Psoas muscle (tissue), 8 donors: ENCODE results near the gene CABP2. TPM values are rescaled to one million over a fixed set of nuclear protein-coding genes. Genes with fewer than 3 reads are reported as not detected.

Experiments used
- ATAC-seq, 4 donors: fragments of 200-7000 bp; cut with Tn5 transposase; one replicate each; pipeline ENCODE4 v1.9.1; 2020; ENCODE audit warnings: moderate library complexity in 3 of 4, mild to moderate bottlenecking in 2 of 4
- DNase-seq, 2 donors: peaks; one replicate each; pipeline ENCODE4 v3.0.0-alpha.2; 2020
- H3K27ac ChIP-seq: fragments of 200-600 bp; one replicate; pipeline ENCODE4 v1.8.0; 2022
- H3K27me3 ChIP-seq, 3 donors: fragments of 200-600 bp in 1 of 3; one replicate each; pipeline versions ENCODE4 v1.6.1 to v1.8.0; 2013 to 2022; ENCODE audit warnings: low read length in 2 of 3, mild to moderate bottlenecking in 2 of 3, moderate library complexity in 1 of 3; ENCODE audit not compliant: insufficient read depth in 3 of 3
- H3K36me3 ChIP-seq, 2 donors: fragments of 200-600 bp in 1 of 2; one replicate each; pipeline versions ENCODE4 v1.6.1 to v1.8.0; 2013 to 2022; ENCODE audit warnings: low read depth in 1 of 2, mild to moderate bottlenecking in 1 of 2, moderate library complexity in 1 of 2; ENCODE audit not compliant: insufficient read depth in 1 of 2
- H3K4me1 ChIP-seq: fragments of 200-600 bp; one replicate; pipeline ENCODE4 v1.8.0; 2022
- H3K4me3 ChIP-seq: fragments of 200-600 bp; one replicate; pipeline ENCODE4 v1.8.0; 2022; ENCODE audit warnings: mild to moderate bottlenecking
- H3K9me3 ChIP-seq: fragments of 200-600 bp; one replicate; pipeline ENCODE4 v1.8.0; 2022
- WGBS, 3 donors: extraction: QIAGEN DNeasy Blood & Tissue Kit; methylation state at CpG; one replicate each; pipeline versions ENCODE4 v1.1.6 to v1.1.7; 2013; 5-methylcytosine and 5-hydroxymethylcytosine counted together
- intact Hi-C, 2 donors: fragments of 100-400 bp; cut with DNase I; formaldehyde crosslinking; loops; one replicate each; pipeline versions ENCODE4 v1.11.0 to v1.14.2; 2022
- polyA plus RNA-seq, 3 donors: library from polyadenylated mRNA; stranded (reverse); fragments of 200-250 nt; gene quantifications; one replicate each; pipeline ENCODE4 v1.2.3, GENCODE V29; 2013
- total RNA-seq, 4 donors: library from RNA; stranded (reverse); fragmentation: NEBNext Ultra II Directional in 2 of 4; extraction: Animal tissue kit (Norgen Biotek cat#: 25700) in 2 of 4; gene quantifications; one replicate each; pipeline versions ENCODE4 v1.2.1 to v1.2.4, GENCODE V29; 2021 to 2023
- TF ChIP-seq, protein P1 (sequence below): fragments of 200-600 bp; IDR thresholded peaks from one replicate; pipeline ENCODE4 v1.8.0; 2022; ENCODE audit warnings: antibody characterized with exemption
- donor health status: healthy with polysubstance abuse.
- donor health status: DM: no; HTN: no; CAD: no; lungs with moderate emphysema.
- donor health status: Bipolar disorder and iron deficiency.
- donor health status: healthy.
- donor health status: DM: yes; HTN: yes; CAD: no.
- donor health status: DM: no; HTN: no; CAD: no.
- donor health status: DM: no; HTN: no; CAD: no.
- donor health status: DM: yes; HTN: yes; CAD: no.

CABP2 gene
- total and polyA plus RNA-seq, 7 donors = not detected

- Histone ChIP-seq H3K27ac (no peak overlapping the region), H3K4me3 (no peak overlapping the region), H3K27me3 (peaks cover 0 to 11% (median 8%) of the 10 kb centered on the region in 3 donors), H3K4me1 (peaks cover 19% of the 10 kb centered on the region), H3K9me3 (no peaks in the 10 kb centered on the region), H3K36me3 (peaks cover 0 to 7% of the 10 kb centered on the region in 2 donors)
- DNase-seq (no peak), ATAC-seq (no peak)
- TF ChIP-seq, protein P1, sequence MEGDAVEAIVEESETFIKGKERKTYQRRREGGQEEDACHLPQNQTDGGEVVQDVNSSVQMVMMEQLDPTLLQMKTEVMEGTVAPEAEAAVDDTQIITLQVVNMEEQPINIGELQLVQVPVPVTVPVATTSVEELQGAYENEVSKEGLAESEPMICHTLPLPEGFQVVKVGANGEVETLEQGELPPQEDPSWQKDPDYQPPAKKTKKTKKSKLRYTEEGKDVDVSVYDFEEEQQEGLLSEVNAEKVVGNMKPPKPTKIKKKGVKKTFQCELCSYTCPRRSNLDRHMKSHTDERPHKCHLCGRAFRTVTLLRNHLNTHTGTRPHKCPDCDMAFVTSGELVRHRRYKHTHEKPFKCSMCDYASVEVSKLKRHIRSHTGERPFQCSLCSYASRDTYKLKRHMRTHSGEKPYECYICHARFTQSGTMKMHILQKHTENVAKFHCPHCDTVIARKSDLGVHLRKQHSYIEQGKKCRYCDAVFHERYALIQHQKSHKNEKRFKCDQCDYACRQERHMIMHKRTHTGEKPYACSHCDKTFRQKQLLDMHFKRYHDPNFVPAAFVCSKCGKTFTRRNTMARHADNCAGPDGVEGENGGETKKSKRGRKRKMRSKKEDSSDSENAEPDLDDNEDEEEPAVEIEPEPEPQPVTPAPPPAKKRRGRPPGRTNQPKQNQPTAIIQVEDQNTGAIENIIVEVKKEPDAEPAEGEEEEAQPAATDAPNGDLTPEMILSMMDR = no peak
- 96 to 98% (median 97%) methylated on average over 18 of the region's 18 CpGs for WGBS, 3 donors
- intact Hi-C loops = no loop called here
Measured at GRCh38 chr11:67501854-67502253, 21.4 kb downstream of the CABP2 start.

DNA sequence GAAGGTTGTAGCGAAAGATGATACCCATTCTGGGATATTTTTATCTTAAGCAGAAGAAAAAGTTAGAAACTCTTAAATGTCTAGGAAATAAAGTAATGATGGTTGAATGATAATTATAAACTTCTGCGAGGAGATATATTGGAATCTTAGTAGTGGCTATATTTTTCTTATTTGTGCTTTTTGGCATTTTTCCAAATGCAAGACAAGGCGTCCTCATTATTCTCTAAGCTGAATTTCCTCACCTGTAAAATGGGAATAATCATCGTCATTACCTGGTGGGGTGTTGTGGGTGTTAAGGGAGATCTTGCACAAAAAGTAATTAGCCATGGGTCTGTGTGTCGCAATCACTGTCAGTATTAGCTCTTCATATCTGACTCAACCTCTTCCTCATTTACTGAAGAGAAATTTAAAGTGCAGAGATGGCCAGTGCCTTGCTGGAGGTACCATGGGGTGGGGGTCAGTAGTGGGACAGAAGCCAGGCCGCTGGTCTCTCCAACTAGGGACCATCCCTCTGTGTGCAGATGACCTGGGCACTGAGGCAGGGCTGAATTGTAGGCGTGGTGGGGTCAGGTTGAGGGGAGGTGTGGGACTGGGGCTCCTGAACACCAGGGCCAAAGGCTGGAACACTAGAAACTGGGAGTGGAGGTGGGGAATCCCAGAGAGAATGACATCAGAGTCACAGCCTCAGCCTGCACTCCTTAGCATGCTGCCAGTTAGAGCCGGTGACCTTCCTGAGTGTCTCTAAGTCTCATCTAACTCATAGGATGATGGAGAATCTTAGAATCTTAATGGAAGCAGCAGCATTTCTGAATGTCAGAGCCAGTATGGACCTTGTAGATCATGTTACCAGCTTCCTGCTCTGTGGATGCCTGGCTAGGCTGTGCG, 22.2 kb downstream of the CABP2 start:
- H3K4me3 ChIP-seq = no peak overlapping the region
- intact Hi-C loops = no loop called here
- 91 to 92% (median 92%) methylated on average over 9 of the region's 9 CpGs for WGBS, 3 donors
- ATAC-seq (no peak), DNase-seq (peak in 1 of 2 donors; percentile 44)
- no peak overlapping the region for H3K27ac ChIP-seq
- no peaks in the 10 kb centered on the region for H3K9me3 ChIP-seq
- H3K4me1 ChIP-seq = peaks cover 11% of the 10 kb centered on the region
- no peaks in the 10 kb centered on the region for H3K36me3 ChIP-seq
- H3K27me3 ChIP-seq = peaks cover 0 to 11% (median 8%) of the 10 kb centered on the region in 3 donors
- TF ChIP-seq, protein P1 = no peak

DNA sequence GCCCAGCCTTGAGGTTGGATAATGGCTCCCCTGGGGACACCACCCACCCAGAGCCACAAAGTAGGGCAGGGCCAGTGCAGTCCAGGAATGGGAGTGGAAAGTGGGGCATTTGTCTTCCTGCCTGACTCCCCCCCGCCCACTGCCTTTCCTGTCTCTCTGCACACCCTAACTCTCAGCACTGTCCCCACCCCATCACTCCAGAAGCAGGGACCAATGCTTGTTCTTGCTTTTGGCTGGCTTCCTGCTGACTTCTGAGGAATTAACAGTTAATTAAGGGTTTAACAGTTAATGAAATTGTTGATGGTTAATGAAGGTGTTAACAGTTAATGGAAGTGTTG, 22.8 kb downstream of the CABP2 start:
- peaks cover 0 to 11% (median 5%) of the 10 kb centered on the region in 3 donors for H3K27me3 ChIP-seq
- H3K36me3 ChIP-seq = no peaks in the 10 kb centered on the region
- no peak overlapping the region for H3K27ac ChIP-seq
- H3K4me1 ChIP-seq = peaks cover 5% of the 10 kb centered on the region
- no peak overlapping the region for H3K4me3 ChIP-seq
- DNase-seq (no peak), ATAC-seq (no peak)
- no peaks in the 10 kb centered on the region for H3K9me3 ChIP-seq
- WGBS, 3 donors = 85 to 93% (median 92%) methylated on average over 1 of the region's 1 CpG
- TF ChIP-seq, protein P1 = no peak
- intact Hi-C loops = no loop called here

DNA sequence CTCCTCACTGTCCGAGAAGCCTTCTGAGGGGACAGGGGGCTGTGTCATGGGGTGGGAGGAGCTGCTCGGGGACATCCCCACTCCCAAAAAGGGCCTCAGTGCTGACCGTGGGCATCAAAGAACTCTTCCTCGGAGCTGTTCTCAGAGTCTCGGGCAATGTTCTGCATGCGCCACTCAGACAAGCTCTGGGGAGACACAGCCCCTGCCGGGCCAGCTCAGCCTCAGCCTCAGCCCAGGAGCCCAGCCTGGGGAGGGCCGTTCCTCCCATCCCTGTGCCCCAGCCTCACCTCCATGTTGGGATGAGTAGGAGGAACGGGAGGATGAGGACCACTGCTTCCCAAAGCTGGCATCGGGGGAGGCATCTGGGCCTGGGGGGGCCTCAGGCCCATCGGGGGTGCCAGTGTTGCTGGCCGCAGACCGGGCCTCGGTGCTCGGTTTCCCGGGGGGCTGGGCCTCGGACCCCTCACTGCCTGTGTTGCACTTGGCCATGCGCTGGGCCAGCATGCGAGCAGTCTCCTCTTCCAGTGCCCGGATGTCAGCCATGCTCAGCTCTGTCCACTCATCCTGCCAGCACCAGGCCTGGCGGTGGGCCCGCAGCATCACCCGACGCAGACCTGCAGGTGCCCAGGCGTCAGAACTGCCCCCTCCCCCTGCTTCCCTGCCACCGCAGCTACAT, 23.3 kb downstream of the CABP2 start:
- no peaks in the 10 kb centered on the region for H3K36me3 ChIP-seq

More for the DNA sequence above, 23.3 kb downstream of the CABP2 start:
- peak in 1 of 2 donors; percentile 58 for DNase-seq
- 90 to 92% (median 90%) methylated on average over 26 of the region's 26 CpGs for WGBS, 3 donors
- intact Hi-C loops = no loop called here
- Histone ChIP-seq H3K4me3 (no peak overlapping the region), H3K27me3 (peaks cover 0 to 10% (median 4%) of the 10 kb centered on the region in 3 donors), H3K4me1 (peaks cover 2% of the 10 kb centered on the region), H3K27ac (no peak overlapping the region), H3K9me3 (no peaks in the 10 kb centered on the region)
- TF ChIP-seq, protein P1 = no peak
- ATAC-seq = no peak
